DLD1 (cell line): Measurements from ENCODE around the gene CFH.
"Not testable (repeated sequence)": the region's sequence is repeated elsewhere in the genome, so short reads cannot be mapped to it uniquely, and the experiment has no call there.

Source experiments
- in situ Hi-C: cut with HindIII; loops from 2 replicates; pipeline ENCODE4 v1.10.0; 2017; ENCODE audit warnings: low sequenced_read_pairs

The CFH gene

GRCh38 chr1:196660852-196661251 lies 9.0 kb downstream of the CFH start:
- in situ Hi-C loops, result loop anchor here (25.0 kb wide), 1 partner anchor 324 kb away; no protein-coding TSS in a partner anchor

- in situ Hi-C loops, result loop anchor here (25.0 kb wide), 1 partner anchor 324 kb away; no protein-coding TSS in a partner anchor
Observed at GRCh38 chr1:196661345-196661744, 9.5 kb downstream of the CFH start.

GRCh38 chr1:196667131-196667530 lies 15.3 kb downstream of the CFH start:
- in situ Hi-C loops, result loop anchor here (25.0 kb wide), 1 partner anchor 330 kb away; no protein-coding TSS in a partner anchor

- in situ Hi-C loops, result loop anchor here (25.0 kb wide), 1 partner anchor 332 kb away; no protein-coding TSS in a partner anchor
Observed at GRCh38 chr1:196669051-196669450, 17.2 kb downstream of the CFH start.

- in situ Hi-C loops, result loop anchor here (25.0 kb wide), 1 partner anchor 332 kb away; no protein-coding TSS in a partner anchor
Observed at GRCh38 chr1:196669693-196670092, 17.9 kb downstream of the CFH start.

- in situ Hi-C loops, result loop anchor here (25.0 kb wide), 1 partner anchor 338 kb away; no protein-coding TSS in a partner anchor
Observed at GRCh38 chr1:196674908-196675307, 23.1 kb downstream of the CFH start.

- in situ Hi-C loops, result no loop called here
Observed at GRCh38 chr1:196677781-196678509, 26.1 kb downstream of the CFH start.

GRCh38 chr1:196678510-196678884 lies 26.7 kb downstream of the CFH start:
- in situ Hi-C loops, result no loop called here

- in situ Hi-C loops, result no loop called here
Observed at GRCh38 chr1:196680107-196680506, 28.3 kb downstream of the CFH start.

GRCh38 chr1:196684476-196684875 lies 32.6 kb downstream of the CFH start:
- in situ Hi-C loops, result no loop called here

GRCh38 chr1:196685506-196685905 lies 33.7 kb downstream of the CFH start:
- in situ Hi-C loops, result no loop called here

GRCh38 chr1:196689001-196689400 lies 37.2 kb downstream of the CFH start:
- in situ Hi-C loops, result no loop called here

GRCh38 chr1:196690582-196690981 lies 38.7 kb downstream of the CFH start:
- in situ Hi-C loops, result no loop called here

- in situ Hi-C loops, result no loop called here
Observed at GRCh38 chr1:196698993-196699392, 47.1 kb downstream of the CFH start.

- in situ Hi-C loops, result no loop called here
Observed at GRCh38 chr1:196701144-196701543, 49.3 kb downstream of the CFH start.

- in situ Hi-C loops, result not testable (repeated sequence)
Observed at GRCh38 chr1:196709892-196710291, 58.0 kb downstream of the CFH start.

GRCh38 chr1:196717868-196718267 lies 66.0 kb downstream of the CFH start:
- in situ Hi-C loops, result no loop called here

- in situ Hi-C loops, result no loop called here
Observed at GRCh38 chr1:196723325-196724185, 71.7 kb downstream of the CFH start.

- in situ Hi-C loops, result no loop called here
Observed at GRCh38 chr1:196732526-196732925, 80.7 kb downstream of the CFH start.

GRCh38 chr1:196733091-196733970 lies 81.5 kb downstream of the CFH start:
- in situ Hi-C loops, result no loop called here

- in situ Hi-C loops, result no loop called here
Observed at GRCh38 chr1:196734006-196734405, 82.2 kb downstream of the CFH start.
